Gastroesophageal sphincter (tissue), 3 donors: ENCODE data around the gene KMT2C.
A peak's percentile ranks its signal among the peaks of the same experiment; 100 is the strongest.

Source experiments
- EP300 ChIP-seq: sonication (generic); formaldehyde crosslinking; IDR thresholded peaks from one replicate; pipeline ENCODE4 v1.6.1; 2017; ENCODE audit warnings: antibody characterized with exemption, mild to moderate bottlenecking
- POLR2A ChIP-seq, 2 donors: fragments of 450-650 bp; IDR thresholded peaks; one replicate each; pipeline ENCODE4 v1.6.1; 2017; ENCODE audit warnings: antibody characterized with exemption in 2 of 2, mild to moderate bottlenecking in 2 of 2, moderate library complexity in 1 of 2
- POLR2AphosphoS5 ChIP-seq: sonication (generic); formaldehyde crosslinking; IDR thresholded peaks from one replicate; pipeline ENCODE4 v1.6.1; 2017; ENCODE audit warnings: antibody characterized with exemption
- TF ChIP-seq, protein P1 (sequence below), 4 experiments: fragments of 200-600 bp in 2 of 4; fragments of 450-650 bp in 2 of 4; sonication (generic) in 1 of 4; IDR thresholded peaks; one replicate each; pipeline ENCODE4 v1.5.1; 2017 to 2019; ENCODE audit warnings: antibody characterized with exemption in 4 of 4, mild to moderate bottlenecking in 2 of 4, moderate library complexity in 2 of 4

DNA sequence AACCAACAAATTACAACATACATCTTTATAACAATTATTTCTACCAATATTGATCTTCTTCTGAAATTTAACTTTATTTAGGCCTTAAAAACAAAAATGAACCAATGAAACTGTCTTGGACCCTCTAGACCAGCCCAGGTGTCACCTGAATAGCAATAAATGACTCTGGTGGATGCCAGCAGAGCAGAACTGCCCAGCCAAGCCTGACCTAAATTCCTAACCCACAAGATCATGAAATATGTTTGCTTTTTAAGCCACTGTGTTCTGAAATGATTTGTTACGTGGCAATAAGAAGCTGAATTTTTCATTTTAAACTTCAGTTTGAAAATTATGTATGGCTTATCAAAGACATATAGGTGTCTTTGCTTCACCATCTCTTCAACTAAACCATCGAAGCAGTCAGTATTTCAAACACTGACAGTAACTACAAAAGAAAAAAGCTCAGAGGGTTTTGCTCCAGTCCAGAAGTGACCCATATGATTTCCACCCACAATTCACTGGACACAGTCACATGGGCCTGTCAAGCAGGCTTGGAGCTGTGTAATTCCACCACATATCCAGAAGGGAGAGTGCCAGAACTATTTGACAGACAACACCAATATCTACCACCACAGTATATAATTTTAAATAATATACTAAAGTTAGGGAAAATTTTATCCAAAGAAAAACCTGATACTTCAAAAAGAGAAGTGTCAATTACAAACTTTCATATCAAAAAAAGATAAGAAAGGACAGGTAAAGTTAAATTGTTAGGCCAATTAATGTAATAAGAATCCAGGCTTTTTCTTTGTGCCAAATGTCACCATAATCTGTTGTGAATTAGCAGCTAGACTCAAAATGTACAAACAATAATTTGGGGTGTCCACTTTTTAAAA is 94.5 kb downstream of the KMT2C start:
- TF ChIP-seq, protein P1, sequence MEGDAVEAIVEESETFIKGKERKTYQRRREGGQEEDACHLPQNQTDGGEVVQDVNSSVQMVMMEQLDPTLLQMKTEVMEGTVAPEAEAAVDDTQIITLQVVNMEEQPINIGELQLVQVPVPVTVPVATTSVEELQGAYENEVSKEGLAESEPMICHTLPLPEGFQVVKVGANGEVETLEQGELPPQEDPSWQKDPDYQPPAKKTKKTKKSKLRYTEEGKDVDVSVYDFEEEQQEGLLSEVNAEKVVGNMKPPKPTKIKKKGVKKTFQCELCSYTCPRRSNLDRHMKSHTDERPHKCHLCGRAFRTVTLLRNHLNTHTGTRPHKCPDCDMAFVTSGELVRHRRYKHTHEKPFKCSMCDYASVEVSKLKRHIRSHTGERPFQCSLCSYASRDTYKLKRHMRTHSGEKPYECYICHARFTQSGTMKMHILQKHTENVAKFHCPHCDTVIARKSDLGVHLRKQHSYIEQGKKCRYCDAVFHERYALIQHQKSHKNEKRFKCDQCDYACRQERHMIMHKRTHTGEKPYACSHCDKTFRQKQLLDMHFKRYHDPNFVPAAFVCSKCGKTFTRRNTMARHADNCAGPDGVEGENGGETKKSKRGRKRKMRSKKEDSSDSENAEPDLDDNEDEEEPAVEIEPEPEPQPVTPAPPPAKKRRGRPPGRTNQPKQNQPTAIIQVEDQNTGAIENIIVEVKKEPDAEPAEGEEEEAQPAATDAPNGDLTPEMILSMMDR (IDR thresholded peaks at IDR 0.05) = peak in 3 of 4 experiments; percentile 18 to 55 (median 29)
- TF ChIP-seq EP300 = no peak
- no peak for TF ChIP-seq POLR2A (IDR thresholded peaks at IDR 0.05)
- TF ChIP-seq POLR2AphosphoS5 = no peak
